T follicular helper cell (primary cell): ENCODE results near the gene SLC33A1.
"Not testable (repeated sequence)": the region's sequence is repeated elsewhere in the genome, so short reads cannot be mapped to it uniquely, and the experiment has no call there.

Experiments
- DNase-seq: peaks from one replicate; pipeline ENCODE4 v3.0.0-alpha.2; 2020; ENCODE audit warnings: low read depth
- total RNA-seq, 2 experiments: gene quantifications; one replicate each; lab custom pipeline; 2026; lab: John Stamatoyannopoulos, UW

The SLC33A1 gene
- total RNA-seq = 10.2 to 11.9 reads per million in 2 experiments

DNA sequence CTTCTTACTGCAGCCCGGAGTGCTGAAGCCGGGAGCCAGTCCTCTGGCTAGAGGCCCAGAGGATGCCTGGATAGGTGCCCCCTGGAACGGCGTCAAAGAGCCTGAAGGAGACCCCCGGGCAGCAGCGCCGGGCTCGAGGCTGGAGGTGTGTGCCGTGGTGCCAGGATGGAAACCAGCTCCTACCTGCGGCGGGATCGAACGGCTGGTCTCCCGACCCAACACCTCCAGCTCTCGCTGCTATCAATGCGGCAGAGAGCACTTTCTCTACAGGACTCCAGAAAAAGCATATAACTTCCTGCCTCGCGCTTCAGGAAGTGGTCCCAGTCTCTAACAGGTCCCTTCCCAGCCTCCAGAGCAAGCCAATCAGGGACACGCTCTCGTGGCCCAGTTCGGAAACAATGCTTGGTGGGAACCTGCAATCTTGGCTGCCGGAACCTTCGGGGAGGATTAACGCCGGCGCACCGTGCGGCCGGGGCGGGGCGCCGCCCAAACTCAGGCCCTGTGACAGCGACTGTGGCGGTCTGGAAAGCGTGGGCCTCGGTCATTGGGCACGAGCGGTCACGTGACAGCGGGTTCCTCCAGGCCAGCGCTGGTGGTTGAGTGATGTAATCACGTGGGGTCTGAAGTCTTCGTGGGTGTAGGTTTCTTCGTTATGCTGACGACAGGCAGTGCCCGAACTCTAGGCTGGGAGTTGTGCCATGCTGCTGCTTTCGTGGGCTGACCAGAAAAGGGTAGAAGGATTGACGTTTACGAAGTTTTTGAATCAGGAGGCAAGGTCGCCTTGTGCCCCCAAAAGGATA is at the start of gene SLC33A1:
Gene SLC33A1 (minus strand): TSS at position 287 of the 800 bp plus-strand sequence. CDS start 430 bp downstream, outside the sequence.
- DNase-seq = peak; percentile 98

DNA sequence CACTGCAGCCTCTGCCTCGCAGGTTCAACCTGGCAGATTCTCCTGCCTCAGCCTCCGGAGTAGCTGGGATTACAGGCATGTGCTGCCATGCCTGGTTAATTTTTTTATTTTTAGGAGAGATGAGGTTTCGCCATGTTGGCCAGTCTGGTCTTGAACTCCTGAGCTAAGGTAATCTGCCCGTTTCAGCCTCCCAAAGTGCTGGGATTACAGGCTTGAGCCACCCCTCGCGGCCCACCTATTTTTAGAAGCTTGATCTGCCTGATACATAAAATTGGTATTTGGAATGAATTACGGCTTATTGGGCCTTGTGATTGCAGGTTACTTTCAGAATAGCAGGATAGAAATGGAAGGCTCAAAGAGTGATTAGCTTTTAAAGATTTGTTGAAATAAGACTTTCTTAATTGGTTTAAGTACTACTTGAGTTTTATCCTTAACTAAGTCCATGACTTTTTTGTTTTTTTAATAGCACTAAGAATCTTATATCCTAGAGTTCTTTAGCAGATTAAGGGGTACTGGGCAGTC is 41.2 kb upstream of the SLC33A1 start:
- DNase-seq = no peak

DNA sequence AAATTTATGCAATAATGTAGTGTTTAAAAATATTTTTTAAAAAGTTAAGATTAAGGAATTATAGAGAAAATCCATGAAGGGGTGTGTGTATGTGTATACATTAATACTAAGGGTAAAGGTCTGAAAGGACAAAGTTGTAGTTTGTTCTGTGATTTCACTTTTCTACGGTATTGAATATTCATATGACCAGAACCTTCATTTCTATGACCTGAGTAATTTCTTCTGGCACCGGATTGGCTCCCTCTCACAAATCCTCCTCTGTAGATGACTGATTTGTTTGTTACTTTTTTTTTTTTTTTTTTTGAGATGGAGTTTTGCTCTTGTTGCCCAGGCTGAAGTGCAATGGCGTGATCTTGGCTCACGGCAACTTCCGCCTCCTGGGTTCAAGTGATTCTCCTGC is 37.1 kb upstream of the SLC33A1 start:
- DNase-seq = no peak

DNA sequence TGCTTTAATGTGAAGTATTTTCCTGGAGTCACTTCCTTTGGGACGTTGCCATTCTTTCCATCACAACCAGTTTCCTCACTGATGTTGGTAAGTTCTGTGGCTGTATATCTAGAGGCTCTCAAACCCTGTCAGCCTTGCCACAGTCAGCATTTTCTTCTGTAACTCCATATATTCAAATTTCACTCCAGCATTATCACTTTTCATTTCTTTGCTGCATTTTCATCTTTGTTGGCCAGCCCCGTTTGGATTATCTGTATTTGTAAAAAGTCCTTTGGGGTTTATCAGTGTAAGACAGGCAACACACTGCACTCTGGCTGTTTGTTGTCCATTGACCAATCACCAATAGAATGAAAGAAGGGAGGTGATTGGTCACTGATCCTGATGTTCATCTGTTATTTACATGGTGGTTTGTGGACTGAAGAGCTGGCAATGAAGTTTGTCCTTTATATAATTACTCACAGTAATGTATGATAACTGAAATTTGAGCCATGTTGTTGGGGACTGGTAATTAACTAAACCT is 36.5 kb upstream of the SLC33A1 start:
- DNase-seq = no peak

DNA sequence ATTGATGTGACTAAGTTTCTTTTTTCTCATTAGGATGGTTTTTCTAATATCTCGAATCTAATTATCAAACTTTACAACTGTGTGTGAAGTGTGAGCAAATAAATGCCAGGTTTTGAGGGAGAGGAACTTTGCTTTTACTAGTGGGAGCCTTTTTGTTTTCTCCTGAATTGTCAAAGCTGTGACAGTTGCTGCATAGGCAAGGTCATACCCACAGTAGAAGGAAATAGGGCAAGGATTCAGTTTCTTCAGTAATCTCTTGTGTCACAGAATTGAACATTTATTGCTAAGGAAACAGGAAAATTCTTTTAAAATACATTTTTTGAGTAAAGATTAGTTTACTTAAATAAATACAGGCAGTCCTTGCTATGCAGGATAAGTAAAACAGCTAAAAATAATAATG is 35.7 kb upstream of the SLC33A1 start:
- no peak for DNase-seq

DNA sequence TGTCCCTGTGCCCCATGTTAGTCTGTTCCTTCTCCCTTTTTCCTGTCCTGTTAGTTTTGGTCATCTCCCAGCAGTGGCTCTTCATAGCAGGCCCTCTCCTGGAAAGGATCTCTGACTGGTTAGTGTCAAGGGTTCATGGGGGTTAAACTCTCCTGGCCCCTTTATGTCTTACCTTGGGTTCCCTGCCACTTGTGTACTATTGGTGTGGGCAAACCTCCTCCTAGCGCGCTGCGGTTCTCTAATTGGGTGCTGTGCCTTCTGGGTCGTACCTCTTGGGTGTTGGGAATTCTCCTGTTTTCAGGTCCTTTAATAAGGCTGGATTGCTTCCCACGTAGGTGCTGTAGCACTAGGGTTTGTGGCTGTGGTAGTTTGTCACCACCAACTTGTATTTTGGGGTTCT is 35.0 kb upstream of the SLC33A1 start:
- no peak for DNase-seq

DNA sequence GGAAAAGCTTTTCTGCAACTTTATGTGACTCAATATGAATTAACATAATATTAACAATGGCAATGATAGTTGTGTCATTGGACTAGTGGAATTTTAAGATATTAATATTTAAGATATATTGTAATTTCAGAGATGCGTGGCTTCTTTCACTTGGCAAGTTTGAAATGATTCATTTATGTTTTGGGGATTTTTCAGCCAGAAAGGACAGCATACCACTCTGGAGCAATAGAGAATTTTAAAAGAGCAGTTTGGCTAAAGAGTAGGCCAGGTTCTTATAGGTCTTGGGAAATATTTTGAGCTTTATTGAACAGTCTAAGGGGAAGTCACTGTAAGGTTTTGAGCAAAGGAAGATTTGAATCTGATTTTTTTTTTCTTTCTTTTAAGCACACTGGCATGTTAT is 32.7 kb upstream of the SLC33A1 start:
- DNase-seq = no peak

DNA sequence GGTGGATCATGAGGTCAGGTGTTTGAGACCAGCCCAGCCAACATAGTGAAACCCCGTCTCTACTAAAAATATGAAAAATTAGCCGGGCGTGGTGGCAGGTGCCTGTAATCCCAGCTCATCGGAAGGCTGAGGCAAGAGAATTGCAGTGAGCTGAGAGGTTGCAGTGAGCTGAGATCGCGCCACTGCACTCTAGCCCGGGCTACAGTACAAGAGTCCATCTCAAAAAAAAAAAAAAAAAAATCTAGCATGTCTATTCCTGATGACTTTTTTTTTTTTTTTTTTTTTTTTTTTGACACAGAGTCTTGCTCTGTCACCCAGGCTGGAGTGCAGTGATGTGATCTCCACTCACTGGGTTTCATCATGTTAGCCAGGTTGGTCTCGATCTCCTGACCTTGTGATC is 32.1 kb upstream of the SLC33A1 start:
- DNase-seq = not testable (repeated sequence)

DNA sequence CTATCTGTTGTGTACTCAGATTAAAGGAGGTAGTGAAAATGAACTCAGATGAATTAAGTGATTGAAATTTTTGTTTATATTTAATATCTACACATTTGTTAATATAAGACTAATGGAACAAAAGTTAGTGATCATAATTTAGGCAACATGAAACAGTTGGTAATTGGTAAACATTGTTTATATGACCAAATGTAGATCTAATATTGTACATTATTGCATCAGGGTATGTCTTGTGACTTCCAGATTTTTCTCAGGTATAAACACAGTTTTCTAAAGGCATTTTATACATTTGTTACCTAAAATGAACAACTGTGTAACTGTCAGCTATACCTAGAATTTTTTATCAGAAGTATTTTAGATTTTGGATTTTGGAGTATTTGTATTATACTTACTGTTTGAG is 31.1 kb upstream of the SLC33A1 start:
- no peak for DNase-seq

DNA sequence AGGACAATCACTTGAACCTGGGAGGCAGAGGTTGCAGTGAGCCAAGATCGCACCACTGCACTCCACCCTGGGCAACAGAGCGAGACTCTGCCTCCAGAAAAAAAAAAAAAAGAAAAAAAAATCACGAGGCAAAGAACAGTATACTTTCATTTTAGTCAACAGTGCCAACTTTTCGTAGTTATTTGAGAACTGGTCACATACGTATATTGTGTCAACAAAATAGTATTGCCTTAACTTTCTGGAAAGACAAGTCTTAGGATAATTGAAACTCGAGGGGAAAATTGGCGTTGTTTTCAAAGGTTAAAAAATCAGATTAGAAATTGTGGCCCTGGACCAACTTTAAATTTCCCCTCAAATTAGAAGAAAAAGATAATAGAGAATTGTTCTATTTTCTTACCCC is 30.1 kb upstream of the SLC33A1 start:
- no peak for DNase-seq

DNA sequence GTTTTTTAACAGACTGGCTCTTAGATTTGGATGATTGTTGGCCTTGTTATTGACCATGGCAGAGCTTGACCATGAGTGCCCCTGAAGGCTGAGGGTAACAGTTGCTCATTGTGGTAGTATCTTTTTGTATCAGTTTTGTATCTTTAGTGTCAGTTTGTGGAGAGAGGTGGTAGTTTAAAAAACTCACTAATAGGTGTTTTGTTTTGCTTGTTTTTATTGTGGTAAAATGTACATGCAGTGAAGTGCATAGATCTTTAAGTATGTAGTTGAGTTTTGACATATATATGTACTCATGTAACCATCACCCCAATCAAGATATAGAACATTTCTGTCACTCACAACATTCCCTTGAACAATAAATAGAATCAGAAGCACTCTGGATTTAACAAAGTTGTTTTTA is 26.1 kb upstream of the SLC33A1 start:
- no peak for DNase-seq

DNA sequence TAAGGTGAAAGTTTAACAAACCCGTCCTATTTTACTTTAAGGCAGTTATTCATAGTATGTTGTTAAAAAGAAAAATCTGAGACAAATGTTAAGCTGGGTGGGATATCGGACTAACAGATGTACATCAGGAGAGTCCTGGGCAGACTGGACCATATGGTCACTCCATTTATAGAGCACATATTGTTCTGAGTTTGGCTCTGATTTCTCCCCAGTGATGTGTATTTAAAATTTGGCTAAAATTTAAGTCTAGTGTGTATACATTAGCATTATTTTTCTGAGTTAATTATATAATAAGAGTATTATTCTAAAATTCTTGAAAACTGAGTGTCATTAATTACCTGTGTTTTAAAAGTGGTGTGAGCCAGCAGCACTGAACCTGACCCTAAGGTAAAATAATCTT is 22.3 kb upstream of the SLC33A1 start:
- DNase-seq = no peak

DNA sequence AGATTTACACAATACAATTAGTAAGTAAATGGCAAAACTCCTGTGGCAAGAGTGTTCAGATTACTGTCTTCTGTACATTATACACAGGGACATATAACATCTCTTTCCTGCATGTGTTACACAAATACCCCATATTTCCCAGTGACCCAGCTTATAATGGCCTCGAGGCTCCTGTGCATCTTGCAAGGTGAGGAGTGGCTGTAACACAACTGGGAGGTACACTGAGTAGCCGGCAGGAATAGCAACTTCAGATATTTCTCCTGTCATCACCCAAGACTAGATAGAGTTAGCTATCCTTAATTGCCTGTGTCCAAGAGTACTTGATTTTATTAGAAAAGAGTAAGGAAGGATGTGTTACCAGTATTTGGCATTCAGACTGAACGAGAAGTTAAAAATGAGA is 21.8 kb upstream of the SLC33A1 start:
- DNase-seq = no peak

DNA sequence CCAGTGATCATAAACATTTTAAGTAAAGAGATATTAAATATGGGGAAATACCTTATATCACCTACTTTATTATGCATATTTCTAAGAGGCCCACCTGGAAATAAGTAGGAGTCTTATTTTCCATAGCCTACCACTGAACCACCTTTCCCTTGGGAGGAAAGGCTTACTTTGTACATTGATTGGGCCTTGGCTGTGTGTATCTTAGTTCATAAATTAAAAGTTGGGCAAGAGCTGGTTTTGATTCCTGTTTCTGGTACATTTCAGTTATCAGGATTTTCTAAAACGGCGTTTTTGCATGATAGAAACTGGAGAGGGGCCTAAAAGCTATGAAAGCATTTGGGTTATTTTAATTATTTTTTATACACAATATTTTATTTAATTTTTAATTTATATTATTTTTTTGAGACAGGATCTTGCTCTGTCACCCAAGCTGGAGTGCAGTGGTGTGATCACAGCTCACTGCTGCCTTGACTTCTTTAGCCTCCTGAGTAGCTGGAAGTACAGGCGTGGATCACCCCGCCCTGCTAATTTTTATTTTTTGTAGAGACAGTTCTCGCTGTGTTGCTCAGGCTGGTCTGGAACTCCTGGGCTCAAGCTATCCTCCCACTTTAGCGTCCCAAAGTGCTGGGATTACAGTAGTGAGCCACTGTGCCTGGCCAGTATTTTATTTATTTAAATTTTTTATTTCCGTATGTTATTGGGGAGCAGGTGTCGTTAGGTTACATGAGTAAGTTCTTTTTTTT is 18.8 kb upstream of the SLC33A1 start:
- no peak for DNase-seq

DNA sequence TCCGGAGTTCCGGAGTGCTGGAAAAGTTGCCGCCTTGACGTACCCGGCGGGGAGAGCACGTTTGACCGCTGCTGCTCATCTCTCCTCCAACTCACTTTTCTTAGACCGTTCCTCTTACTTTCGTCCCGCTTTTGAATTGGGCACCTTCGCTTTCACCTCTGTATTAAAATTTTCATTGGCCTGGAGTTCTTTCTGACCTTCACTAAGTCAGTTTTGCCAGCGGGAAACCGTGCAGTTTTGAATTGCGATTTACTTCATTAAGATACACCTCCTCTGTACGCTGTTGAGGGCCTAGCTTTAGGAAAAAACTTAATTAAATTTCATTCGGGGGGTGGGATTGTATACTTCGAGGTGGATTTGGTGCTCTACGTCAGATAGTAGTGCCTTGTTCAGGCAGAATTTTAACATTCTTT is 17.5 kb upstream of the SLC33A1 start:
- no peak for DNase-seq

DNA sequence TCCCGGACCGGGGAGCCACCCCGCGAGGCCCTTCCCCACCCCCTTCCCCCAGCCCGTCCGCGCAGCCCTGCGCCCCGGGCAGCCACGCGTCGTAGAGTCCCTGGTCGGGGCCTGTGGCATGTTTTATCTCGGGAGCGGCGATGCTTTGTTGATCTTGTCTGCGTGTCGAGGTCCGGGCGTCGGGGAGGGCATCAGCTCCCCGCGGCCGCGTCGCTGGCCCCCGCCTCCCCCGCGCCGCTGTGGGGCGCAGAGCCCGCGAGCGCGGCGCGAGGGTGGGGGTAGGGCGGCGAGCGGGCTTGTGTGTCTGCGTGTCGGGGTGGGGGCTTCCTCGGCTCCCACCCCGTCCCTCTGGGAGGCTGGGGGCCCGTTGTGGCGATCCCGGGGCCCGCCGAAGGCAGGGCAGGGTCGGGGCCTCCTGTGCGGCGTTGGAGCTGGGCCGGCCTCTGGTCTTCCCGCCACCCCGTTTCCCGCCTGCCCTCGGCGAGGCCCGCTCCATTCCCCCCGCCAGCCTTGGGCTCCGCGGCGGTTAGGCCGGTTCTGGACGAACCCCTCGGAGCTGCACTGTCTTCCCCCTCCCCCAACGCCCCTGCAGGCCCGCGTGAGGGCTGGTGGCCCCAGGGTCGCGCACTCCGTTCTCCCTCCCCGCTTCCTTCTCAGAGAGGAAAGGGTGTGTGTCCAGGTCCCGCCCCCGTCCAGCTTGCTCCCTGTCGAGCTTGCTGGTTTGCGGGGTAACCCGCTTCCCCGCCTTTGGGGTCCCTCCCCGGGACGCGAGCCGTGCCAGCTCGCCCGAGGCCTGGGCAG is 16.9 kb upstream of the SLC33A1 start:
- peak; percentile 22 for DNase-seq

DNA sequence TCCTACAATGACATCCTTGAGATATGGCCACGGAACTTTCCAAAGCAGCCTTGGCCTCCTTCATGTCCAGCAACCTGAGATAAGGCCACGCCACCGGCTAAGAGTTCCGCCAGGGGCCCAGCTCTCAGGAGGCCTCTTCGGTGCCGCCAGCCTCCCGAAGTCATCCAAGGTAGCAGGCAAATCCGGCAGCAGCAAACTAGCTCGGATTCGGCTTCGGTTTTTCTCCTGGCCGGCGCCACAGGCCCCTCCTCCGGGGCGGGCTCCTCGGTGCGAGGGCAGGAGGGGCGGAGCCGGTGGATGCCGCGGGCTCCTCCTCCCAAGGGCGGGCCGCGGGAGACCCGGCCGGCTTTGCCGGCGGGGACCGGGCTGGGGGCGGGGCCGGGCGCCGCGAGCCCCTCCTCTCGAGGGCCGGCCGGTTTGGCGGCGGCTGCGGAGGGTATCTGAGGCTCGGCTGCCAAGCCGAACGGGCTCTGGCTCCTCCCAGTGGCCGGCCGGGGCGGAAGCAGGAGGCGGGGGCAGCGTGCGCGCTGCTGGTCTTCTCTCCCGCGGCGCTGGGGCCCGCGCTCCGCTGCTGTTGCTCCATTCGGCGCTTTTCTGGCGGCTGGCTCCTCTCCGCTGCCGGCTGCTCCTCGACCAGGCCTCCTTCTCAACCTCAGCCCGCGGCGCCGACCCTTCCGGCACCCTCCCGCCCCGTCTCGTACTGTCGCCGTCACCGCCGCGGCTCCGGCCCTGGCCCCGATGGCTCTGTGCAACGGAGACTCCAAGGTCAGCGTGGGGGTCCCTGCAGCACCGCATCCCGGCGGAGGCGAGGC is 16.1 kb upstream of the SLC33A1 start, which contains the start of gene GMPS:
Gene GMPS (plus strand): TSS at position 518 of the 812 bp plus-strand sequence. CDS start 221 bp downstream, at position 739.
- peak; percentile 91 for DNase-seq

DNA sequence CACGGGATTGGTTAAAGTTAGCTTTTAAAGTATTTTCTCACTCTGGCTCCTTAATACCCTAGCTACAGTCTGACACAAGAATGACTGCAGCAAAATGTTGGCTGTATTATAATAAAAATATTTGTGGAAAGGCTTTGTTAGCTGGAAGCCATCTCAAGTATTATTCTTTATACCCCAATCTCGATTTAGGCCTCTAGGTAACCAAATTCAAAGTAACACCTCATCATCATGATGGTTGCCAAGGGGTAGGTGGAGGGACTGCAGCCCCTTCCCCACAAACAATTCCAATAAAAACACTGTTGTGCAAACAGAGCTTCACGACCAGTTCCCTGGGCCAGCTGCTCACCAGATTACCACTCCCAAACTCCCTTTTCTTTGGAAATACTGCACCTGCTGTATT is 15.5 kb upstream of the SLC33A1 start:
- DNase-seq = no peak

DNA sequence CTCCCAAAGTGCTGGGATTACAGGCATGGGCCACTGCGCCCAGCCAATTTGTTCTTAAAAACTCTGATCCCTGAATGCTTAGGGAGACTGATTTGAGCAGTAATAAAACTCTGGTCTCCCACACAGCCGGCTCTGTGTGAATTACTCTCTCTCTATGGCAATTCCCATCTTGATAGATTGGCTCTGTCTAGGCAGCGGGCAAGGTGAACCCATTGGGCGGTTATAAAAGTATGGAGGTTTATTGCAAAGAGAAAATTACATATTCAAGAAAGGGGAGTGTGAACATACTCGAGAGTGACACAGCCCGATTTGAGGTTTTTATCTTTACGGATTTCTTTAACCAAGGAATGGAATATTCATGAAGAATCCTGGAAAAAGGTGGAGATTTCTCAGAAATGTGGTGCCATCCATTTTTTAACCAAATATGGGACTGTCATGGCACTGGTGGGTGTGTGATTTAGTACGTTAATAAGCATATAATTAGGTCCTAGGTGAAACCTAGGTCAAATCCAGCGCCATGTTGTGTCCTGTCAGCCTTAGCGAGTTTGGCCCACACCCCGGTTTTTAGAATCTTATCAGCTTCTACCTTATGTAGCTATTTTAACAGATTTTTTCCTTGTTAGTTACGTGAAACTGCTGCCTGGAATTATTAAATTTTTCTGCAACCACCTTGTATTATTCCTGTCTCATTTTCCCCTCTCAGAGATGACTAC is 9.0 kb upstream of the SLC33A1 start:
- no peak for DNase-seq

DNA sequence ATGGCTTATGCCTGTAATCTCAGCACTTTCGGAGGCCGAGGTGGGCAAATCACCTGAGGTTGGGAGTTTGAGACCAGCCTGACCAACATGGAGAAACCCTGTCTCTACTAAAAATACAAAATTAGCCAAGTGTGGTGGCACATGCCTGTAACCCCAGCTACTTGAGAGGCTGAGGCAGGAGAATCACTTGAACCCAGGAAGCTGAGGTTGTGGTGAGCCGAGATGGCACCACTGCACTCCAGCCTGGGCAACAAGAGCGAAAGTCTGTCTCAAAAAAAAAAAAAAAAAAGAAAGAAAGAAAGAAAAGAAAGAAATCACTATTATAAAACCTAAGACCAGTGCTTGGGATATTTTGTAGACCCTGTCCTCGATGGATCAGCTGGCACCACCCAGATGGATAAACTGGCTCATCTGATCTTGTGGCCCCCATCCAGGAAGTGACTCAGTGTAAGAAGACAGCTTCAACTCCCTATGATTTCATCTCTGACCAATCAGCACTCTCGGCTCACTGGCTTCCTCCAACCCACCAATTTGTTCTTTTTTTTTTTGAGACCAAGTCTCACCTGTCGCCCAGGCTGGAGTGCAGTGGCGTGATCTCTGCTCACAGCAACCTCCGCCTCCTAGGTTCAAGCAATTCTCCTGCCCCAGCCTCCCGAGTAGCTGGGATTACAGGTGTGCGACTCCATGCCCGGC is 8.2 kb upstream of the SLC33A1 start:
- peak; percentile 21 for DNase-seq
